Myocyte (in vitro differentiated cells): ENCODE measurements around the gene PDCD11. TPM values are rescaled to one million over a fixed set of nuclear protein-coding genes. Genes with fewer than 3 reads are reported as not detected.
"Not testable (repeated sequence)": the region's sequence is repeated elsewhere in the genome, so short reads cannot be mapped to it uniquely, and the experiment has no call there.

Experiments used
- DNase-seq: peaks from one replicate; pipeline ENCODE4 v3.0.0-alpha.2; 2012; ENCODE audit warnings: low read depth
- polyA plus RNA-seq: library from polyadenylated mRNA; unstranded; fragments of >200 nt; gene quantifications from one replicate; pipeline ENCODE4 v1.2.1, GENCODE V29; 2012; ENCODE audit warnings: missing spikeins
- total RNA-seq: library from RNA; depleted of rRNA; stranded (reverse); fragments of >200 nt; gene quantifications from 2 replicates; pipeline ENCODE4 v1.2.3, GENCODE V29; 2014

The PDCD11 gene, protein sequence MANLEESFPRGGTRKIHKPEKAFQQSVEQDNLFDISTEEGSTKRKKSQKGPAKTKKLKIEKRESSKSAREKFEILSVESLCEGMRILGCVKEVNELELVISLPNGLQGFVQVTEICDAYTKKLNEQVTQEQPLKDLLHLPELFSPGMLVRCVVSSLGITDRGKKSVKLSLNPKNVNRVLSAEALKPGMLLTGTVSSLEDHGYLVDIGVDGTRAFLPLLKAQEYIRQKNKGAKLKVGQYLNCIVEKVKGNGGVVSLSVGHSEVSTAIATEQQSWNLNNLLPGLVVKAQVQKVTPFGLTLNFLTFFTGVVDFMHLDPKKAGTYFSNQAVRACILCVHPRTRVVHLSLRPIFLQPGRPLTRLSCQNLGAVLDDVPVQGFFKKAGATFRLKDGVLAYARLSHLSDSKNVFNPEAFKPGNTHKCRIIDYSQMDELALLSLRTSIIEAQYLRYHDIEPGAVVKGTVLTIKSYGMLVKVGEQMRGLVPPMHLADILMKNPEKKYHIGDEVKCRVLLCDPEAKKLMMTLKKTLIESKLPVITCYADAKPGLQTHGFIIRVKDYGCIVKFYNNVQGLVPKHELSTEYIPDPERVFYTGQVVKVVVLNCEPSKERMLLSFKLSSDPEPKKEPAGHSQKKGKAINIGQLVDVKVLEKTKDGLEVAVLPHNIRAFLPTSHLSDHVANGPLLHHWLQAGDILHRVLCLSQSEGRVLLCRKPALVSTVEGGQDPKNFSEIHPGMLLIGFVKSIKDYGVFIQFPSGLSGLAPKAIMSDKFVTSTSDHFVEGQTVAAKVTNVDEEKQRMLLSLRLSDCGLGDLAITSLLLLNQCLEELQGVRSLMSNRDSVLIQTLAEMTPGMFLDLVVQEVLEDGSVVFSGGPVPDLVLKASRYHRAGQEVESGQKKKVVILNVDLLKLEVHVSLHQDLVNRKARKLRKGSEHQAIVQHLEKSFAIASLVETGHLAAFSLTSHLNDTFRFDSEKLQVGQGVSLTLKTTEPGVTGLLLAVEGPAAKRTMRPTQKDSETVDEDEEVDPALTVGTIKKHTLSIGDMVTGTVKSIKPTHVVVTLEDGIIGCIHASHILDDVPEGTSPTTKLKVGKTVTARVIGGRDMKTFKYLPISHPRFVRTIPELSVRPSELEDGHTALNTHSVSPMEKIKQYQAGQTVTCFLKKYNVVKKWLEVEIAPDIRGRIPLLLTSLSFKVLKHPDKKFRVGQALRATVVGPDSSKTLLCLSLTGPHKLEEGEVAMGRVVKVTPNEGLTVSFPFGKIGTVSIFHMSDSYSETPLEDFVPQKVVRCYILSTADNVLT (N-terminal part only)
- 30.6 and 32.3 TPM in 2 replicates for total RNA-seq
- polyA plus RNA-seq = 19.8 TPM

DNA sequence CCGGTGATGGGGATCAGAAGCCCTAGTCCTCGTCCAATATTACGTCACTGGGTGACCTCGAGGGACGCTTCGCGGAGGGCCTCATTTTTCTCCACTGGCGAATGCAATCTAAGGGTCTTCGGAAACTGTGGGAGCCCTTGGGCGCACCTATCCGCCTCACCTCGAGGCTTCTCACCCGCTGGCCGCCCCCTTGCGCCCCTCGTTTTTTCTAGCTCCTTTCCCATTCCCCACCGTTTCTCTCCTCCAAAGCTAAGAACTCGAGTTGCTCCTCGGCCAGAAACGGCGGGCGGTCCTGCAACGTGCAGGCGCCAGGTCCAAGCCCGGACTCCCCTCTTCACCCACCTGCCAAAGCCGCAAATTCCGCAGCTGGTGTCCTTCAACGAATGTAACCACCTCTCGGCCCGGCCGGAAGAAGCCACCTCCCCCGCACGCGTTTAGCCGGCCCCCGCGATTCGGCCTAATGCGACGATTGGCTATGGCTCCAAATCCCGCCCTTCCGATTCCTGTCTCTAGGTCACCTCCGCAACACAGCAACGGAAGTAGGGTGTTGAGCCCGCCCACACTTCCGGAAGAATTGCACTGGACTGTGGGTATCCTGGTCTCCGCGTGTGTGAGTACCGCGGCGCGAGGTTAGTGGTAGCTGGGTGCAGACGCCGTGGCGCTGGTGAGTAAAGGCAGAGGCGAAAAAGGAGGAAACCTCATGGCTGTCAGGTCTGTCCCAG is at the start of gene PDCD11, which contains the start of gene ATP5MK:
Gene PDCD11, plus strand, starts transcription at position 560 of the 722 bp plus-strand sequence. CDS start 1,801 bp downstream, outside the sequence.
Gene ATP5MK, minus strand, starts transcription at position 409 of the 722 bp plus-strand sequence. CDS start 4,018 bp downstream, outside the sequence.
- peak; percentile 99 for DNase-seq

DNA sequence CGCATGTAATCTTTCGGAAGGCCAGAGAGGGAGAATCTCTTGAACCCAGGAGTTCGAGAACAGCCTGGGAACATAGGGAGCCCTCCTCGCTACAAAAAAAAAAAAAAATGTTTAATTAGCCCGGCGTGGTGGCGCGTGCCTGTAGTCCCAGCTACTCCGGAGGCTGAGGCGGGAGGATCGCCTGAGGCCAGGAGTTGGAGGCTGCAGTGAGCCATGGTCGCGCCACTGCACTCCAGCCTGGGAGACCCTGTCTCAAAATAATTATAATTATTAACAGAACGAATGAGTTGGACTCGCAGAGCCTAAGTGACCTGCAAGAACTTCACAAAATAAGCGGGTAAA is 46.3 kb upstream of the PDCD11 start:
- no peak for DNase-seq

DNA sequence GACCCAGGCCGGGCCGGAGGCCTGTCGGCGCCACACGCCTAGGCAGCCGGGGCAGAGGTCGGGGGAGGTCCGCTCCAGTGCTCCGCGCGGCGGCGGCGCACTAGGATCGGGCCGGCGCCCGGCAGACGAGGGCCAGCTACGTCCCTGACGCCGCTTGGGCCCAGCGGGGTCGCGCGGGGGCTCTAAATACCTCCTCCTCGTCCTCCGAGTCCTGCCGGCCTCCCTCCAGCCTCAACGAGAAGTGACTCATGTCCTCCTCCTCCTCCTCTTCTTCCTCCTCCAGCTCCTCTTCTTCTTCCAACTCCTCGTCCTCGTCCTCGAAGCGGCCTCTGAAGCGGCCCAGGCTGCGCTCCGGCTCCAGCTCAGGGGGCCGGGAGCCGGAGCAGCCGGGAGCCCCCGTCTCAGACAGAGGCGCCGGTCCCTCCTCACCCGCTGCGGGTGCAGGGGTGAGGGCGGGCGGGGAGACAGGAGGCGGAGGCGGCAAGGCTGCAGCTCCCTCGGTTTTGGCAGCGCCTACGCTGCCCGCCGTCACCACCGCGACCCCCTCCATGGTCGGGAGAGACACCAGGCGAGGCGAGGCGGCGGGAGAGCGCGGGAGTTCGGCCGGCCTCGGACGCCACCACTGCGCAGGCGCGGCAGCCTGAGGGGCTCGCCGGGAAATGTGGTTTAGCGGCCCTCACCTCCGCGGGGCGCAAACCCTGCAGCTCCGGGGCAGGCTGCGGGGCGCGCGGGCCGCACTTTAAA is 45.7 kb upstream of the PDCD11 start, which contains the start of gene PCGF6:
Gene PCGF6, minus strand, starts transcription at position 624 of the 744 bp plus-strand sequence. Its CDS starts 74 bp downstream, at position 550.
- peak; percentile 89 for DNase-seq

DNA sequence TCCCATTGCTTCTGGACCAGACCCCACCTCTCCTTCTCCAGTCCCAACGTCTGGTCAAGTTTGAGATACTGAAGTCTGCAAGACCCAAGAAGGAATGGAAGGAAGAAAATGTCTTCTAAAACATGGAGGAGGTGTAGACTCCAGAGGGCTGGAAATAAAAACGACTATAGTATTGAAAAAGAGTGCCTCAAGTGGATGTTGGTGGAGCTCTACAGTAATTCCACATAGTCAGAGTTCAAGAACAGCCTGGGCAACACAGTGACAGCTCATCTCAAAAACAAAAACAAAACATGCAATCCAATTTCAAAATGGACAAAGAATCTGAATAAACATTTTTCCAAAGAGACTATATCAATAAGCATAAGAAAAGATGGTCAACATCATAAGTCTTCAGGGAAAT is 43.1 kb upstream of the PDCD11 start:
- DNase-seq = no peak

DNA sequence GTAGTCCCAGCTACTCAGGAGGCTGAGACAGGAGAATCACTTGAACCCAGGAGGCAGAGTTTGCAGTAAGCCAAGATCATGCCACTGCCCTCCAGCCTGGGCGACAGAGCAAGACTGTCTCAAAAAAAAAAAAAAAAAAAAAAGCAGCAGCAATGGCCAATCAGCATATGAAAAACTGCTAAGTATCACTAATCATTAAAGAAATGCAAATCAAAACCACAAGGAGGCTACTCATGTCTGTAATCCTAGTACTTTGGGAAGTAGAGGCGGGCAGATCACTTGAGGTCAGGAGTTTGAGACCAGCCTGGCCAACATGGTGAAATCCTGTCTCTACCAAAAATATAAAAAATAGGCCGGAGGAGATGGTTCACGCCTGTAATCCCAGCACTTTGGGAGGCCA is 41.9 kb upstream of the PDCD11 start:
- not testable (repeated sequence) for DNase-seq

DNA sequence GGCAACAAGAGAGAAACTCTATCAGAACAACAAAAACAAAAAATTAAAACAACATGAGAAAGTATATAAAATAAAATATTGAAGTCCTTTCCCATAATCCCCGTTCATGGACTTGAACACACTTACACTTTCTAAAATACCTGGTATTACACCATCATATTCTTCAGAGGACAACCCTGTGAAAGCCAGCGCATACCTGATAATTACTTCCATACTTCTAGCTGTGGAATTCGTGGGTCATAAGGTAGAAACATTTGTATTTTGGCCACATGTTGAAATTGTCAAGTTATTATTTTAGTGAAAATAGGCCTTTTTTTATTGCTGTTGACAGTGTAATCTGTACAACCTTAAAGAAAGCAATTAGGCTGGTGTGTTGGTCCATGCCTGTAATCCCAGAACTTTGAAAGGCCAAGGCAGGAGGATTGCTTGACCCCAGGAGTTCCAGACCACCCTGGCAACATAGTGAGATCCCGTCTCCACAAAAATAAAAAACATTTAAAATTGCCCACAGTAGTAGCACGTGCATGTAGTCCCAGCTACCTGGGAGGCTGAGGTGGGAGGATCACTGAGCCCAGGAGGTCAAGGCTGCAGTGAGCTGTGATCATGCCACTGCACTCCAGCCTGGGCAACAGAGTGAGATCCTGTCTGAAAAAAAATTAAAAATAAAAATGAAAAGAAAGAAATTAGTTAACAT is 40.4 kb upstream of the PDCD11 start:
- DNase-seq = no peak

DNA sequence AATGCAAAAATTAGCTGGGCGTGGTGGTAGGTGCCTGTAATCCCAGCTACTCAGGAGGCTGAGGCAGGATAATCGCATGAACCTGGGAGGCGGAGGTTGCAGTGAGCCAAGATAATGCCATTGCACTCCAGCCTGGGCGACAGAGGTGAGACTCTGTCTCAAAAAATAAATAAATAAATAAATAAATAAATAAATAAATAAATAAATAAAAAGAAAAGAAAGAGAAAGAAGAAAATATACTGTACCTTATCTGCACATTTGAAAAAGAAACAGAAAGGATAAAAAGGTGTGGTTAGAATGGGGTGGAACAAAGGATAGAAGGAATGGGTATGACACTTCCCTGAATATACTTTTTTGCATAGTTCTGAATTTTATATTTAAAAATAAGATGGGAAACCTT is 36.9 kb upstream of the PDCD11 start:
- not testable (repeated sequence) for DNase-seq

DNA sequence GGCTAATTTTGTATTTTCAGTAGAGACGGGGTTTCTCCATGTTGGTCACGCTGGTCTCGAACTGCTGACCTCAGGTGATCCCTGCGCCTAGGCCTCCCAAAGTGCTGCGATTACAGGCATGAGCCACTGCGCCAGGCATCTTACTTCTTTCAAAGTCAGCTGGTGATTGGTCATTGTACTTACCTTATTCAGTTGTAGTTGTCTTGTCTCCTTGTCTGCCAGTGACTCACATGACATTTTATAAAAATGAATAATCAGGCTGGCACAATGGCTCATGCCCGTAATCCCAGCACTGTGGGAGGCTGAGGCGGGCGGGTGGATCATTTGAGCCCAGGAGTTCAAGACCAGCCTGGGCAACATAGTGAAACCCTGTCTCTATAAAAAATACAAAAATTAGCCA is 35.6 kb upstream of the PDCD11 start:
- not testable (repeated sequence) for DNase-seq

DNA sequence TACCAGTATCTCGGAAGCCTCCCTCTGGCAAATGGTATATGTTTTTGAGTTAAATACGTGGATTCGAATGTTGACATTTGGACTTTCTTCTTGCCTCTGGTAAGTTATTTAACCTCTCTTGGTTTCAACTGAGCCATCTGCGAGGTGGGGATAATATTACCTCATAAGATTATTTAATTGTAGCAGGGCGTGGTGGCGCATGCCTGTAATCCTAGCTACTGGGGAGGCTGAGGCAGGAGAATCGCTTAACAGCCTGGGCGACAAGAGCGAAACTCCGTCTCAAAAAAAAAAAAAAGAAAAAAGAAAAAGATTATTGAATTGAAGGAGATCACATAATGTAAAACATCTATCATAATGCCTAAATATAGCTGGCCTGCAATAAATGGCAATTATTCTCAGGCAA is 29.0 kb upstream of the PDCD11 start:
- no peak for DNase-seq

DNA sequence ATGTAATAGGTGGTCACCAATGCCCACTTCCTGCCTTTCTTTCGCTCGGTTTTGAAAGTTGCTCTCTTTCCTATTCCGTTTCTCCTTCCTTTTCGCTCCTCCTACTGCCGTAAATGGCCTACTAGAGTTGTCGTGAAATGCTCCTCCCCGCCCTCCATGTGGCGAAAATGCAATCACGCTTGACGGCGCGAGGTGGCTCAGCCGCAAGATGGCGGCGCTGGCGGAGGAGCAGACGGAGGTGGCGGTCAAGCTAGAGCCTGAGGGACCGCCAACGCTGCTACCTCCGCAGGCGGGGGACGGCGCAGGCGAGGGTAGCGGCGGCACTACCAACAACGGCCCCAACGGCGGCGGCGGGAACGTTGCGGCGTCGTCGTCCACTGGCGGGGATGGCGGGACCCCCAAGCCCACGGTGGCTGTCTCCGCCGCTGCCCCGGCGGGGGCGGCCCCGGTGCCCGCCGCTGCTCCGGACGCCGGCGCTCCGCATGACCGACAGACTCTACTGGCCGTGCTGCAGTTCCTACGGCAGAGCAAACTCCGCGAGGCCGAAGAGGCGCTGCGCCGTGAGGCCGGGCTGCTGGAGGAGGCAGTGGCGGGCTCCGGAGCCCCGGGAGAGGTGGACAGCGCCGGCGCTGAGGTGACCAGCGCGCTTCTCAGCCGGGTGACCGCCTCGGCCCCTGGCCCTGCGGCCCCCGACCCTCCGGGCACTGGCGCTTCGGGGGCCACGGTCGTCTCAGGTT is 28.5 kb upstream of the PDCD11 start, which contains the start of gene TAF5:
Gene TAF5, plus strand, starts transcription at position 195 of the 737 bp plus-strand sequence. Its CDS starts 14 bp downstream, at position 209.
- DNase-seq = peak; percentile 97

DNA sequence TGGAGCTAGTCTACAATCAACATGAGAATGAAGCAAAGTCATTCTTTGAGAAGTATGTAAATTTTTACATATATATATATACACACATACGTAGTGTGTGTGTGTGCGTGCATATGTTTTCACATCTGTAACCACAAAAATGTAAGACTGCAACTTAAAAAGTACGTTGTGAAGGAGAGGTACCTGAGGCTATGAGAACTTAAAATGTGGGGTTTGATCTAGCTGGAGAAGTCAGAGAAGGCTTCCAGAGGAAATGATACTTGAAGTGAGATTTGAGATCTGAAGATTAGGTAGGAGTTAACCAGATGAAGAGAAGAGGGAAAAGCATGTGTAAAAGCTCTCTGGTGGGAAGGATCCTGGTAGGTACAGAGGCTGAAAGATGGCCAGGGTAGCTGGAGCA is 22.9 kb upstream of the PDCD11 start:
- DNase-seq = no peak

DNA sequence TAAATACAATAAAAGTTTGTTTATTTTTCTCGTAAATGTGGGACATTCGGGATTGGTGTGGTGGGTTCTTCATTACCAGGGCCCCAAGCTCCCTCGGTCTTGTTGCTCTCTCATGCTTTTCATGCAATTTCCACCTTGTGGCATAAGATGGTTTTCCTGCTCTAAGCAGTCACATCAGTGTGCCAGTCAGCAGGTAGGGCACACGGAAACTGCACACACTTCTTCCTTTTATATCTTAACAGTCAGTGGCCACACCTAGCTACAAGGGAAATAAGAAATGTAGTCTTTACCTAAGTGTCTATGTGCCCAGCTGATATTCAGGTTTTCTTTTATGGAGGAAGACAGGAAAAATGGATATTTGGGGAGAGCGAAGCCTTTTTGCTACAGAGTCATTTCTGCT is 22.2 kb upstream of the PDCD11 start:
- DNase-seq = no peak

DNA sequence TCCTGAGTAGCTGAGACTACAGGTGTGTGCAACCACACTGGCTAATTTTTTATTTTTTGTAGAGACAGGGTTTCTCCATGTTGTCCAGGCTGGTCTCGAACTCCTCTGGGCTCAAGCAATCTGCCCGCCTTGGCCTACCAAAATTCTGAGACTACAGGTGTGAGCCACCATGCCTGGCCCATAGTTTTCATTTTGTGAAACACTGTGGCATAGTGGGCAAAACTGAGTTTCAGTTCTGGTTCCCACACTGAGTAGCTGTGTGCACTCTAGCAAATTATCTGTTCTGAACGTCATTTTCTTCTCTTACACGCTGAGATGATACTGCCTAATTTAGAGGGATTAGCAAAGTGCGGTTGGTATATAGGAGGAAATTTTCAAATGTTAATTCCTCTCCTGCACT is 13.7 kb upstream of the PDCD11 start:
- no peak for DNase-seq

DNA sequence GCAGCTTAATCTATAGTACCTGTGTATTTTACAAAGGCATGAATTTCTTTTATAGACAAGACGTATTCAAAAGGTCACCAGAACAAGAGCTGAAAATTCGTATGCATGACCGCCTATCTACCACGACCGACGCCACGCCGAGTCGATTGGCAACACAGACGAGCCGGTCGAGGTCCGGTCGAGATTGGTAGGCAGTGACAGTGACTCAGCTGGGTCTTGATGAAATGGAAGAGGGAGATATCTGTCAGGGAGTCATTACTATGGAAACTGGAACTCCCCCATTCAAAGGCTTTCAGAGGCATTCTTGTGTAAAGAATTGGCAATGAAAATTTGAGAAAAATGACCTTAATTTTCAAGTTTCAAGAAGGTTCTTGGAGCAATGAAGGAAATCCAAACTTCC is 2.2 kb upstream of the PDCD11 start:
- no peak for DNase-seq

DNA sequence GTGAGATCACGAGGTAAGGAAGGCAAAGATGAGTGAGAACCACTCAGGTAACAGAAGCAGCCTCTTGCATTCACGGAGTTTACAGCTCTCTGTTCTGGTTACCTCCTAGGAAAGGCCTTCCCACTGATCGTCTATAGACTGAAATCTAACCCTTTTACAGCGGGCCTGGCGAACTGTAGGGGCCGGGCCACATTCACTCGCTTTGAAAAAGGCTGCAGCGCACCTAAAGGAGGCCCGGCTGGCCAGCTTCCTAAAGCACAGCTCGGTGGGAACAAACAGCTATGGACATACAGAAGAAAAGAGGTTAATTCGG is 716 bp upstream of the PDCD11 start:
- peak; percentile 29 for DNase-seq

DNA sequence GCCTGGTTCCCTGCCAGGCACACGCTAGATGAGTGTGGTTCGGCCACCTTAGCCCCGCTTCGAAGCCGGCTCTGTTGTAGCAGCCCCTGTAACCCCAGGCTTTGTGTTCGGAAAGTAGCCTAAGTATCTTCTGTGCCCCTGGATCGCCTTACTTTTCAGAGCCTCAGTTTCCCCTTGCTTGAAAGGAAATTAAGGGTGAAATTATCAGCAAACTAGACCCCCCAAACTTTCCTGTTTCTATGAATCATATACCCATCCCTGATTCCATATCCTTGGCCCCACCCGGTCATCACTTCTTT is 312 bp downstream of the PDCD11 start:
- DNase-seq = no peak

DNA sequence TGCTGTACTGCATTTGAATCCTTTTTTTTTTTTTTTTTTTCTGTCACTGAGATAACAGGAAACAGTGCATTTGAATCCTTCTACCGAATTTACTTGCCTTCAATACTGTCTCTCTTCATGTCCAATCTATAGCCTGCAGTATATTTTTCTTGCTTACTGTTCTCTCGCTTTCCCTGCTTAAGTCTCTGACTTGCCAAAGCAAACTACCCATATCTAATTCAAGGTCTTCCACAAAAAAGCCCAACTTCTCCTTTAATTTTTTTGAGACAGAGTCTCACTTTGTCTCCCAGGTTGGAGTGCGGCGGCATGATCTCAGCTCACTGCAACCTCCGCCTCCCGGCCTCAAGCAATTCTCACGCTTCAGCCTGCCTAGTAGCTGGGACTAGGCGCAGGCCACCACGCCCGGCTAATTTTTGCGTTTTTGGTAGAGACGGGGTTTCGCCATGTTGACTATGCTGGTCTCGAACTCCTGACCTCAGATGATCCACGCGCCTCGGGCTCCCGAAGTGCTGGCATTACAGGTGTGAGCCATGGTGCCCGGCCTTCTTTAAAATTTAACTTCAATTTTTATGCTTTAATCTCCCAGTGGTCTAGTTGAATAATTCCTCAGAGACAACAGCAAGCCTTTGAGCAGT is 882 bp downstream of the PDCD11 start:
- peak; percentile 3 for DNase-seq

DNA sequence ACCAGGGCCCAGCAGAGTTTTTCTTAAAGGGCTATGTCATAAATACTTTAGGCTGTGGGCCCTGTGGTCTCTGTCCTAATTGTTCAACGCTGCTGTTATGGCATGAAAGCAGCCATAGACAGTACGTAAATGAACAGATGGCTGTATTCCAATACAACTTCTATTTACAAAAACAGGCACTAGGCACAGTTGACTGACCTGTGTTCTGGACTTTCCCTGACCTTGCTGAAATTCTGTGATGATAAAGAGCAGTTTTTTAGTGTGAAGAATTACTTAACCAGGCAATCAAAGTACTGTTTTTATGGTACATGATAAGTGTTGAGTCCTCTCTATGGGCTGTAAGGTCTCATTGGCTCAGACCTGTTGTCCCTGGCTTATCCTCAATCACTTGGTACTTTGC is 17.1 kb downstream of the PDCD11 start:
- no peak for DNase-seq
